H1 (cell line): ENCODE measurements around the gene FERMT1. TPM values are rescaled to one million over a fixed set of nuclear protein-coding genes. Genes with fewer than 3 reads are reported as not detected.

Experiments
- CTCF ChIA-PET: fragments of 300-600 bp; sonication (Branson Sonifier 250); formaldehyde crosslinking; loops from one replicate; lab custom pipeline; 2021; ENCODE audit not compliant: partially characterized antibody; lab: Charles Lee
- POLR2A ChIA-PET: fragments of 300-600 bp; sonication (Branson Sonifier 250); formaldehyde crosslinking; loops from one replicate; lab custom pipeline; 2021; ENCODE audit warnings: inconsistent platforms; ENCODE audit not compliant: partially characterized antibody; lab: Charles Lee
- DNase-seq, 2 experiments: peaks; one replicate each; pipeline versions ENCODE4 v3.0.0 to v3.0.0-alpha.2; 2010 to 2022; ENCODE audit warnings: low spot score in 2 of 2, low read depth in 1 of 2, mixed read lengths in 1 of 2
- FAIRE-seq: peaks from 2 replicates; lab custom pipeline; 2011; peaks lifted over from hg19 to GRCh38; lab: Jason Lieb, UNC
- H2AFZ ChIP-seq: 2 replicates; pipeline ENCODE4 v1.8.1; 2012; ENCODE audit warnings: low read length, inconsistent platforms
- H2AK5ac ChIP-seq: 2 replicates; pipeline ENCODE4 v1.6.1; 2013; ENCODE audit warnings: low read depth, low read length
- H2BK120ac ChIP-seq: replicated peaks from 2 replicates; pipeline ENCODE3; 2013; ENCODE audit warnings: low read depth, low read length, inconsistent platforms
- H2BK12ac ChIP-seq: 2 replicates; pipeline ENCODE4 v1.6.1; 2013; ENCODE audit warnings: low read depth, low read length
- H2BK15ac ChIP-seq: 2 replicates; pipeline ENCODE4 v1.6.1; 2013; ENCODE audit warnings: low read length
- H2BK20ac ChIP-seq: 2 replicates; pipeline ENCODE4 v1.6.1; 2013; ENCODE audit warnings: low read length
- H2BK5ac ChIP-seq: 2 replicates; pipeline ENCODE4 v1.6.1; 2013; ENCODE audit warnings: low read depth, low read length
- H3K14ac ChIP-seq: 2 replicates; pipeline ENCODE4 v1.6.1; 2013; ENCODE audit warnings: inconsistent platforms; ENCODE audit not compliant: insufficient read length
- H3K18ac ChIP-seq: 2 replicates; pipeline ENCODE4 v1.6.1; 2013; ENCODE audit warnings: low read length; ENCODE audit errors: extremely low read depth
- H3K23ac ChIP-seq: 2 replicates; pipeline ENCODE4 v1.6.1; 2013; ENCODE audit warnings: inconsistent platforms; ENCODE audit not compliant: insufficient read length
- H3K23me2 ChIP-seq: 2 replicates; pipeline ENCODE4 v1.6.1; 2013; ENCODE audit warnings: low read depth, low read length
- H3K27ac ChIP-seq: 2 replicates; pipeline ENCODE4 v1.6.1; 2011; ENCODE audit warnings: low read depth, low read length, inconsistent platforms
- H3K27me3 ChIP-seq, 4 experiments: replicated peaks in 1 of 4; 1 replicate in 1 of 4; 2 replicates in 3 of 4; pipeline versions ENCODE4 v1.6.1 to v1.8.1; 2011 to 2013; ENCODE audit warnings: low read length in 3 of 4, mild to moderate bottlenecking in 3 of 4, inconsistent platforms in 2 of 4, mixed read lengths in 2 of 4, moderate library complexity in 1 of 4; ENCODE audit not compliant: control insufficient read depth in 3 of 4, insufficient read depth in 3 of 4; ENCODE audit errors: extremely low read depth in 1 of 4
- H3K36me3 ChIP-seq, 4 experiments: 2 replicates each; pipeline versions ENCODE4 v1.6.1 to v1.8.1; 2011 to 2013; ENCODE audit warnings: mild to moderate bottlenecking in 4 of 4, low read length in 3 of 4, moderate library complexity in 2 of 4, control low read depth in 1 of 4, inconsistent platforms in 1 of 4; ENCODE audit not compliant: insufficient read depth in 4 of 4, control insufficient read depth in 2 of 4
- H3K4ac ChIP-seq: replicated peaks from 2 replicates; pipeline ENCODE3; 2013; ENCODE audit warnings: low read length, low read depth, mixed read lengths, inconsistent platforms; ENCODE audit not compliant: insufficient read length
- H3K4me1 ChIP-seq, 4 experiments: replicated peaks in 1 of 4; 1 replicate in 1 of 4; 2 replicates in 3 of 4; pipeline versions ENCODE4 v1.6.1 to v1.8.1; 2011 to 2013; ENCODE audit warnings: low read length in 3 of 4, inconsistent platforms in 2 of 4, mixed read lengths in 1 of 4; ENCODE audit not compliant: insufficient read depth in 4 of 4, control insufficient read depth in 3 of 4
- H3K4me2 ChIP-seq, 2 experiments: 2 replicates each; pipeline versions ENCODE4 v1.6.1 to v1.8.1; 2011 to 2013; ENCODE audit warnings: low read depth in 2 of 2, low read length in 2 of 2, control low read depth in 1 of 2, inconsistent platforms in 1 of 2, mild to moderate bottlenecking in 1 of 2; ENCODE audit not compliant: insufficient read depth in 1 of 2
- H3K4me3 ChIP-seq, 4 experiments: fragments of 200-600, 300-600 bp in 1 of 4; sonication (generic), shearing (Covaris generic), sonication (Bioruptor Twin) in 1 of 4; 2 replicates each; pipeline versions ENCODE4 v1.5.1 to v1.8.1; 2011 to 2016; ENCODE audit warnings: low read length in 4 of 4, low read depth in 3 of 4, control low read depth in 2 of 4, inconsistent platforms in 2 of 4, mild to moderate bottlenecking in 2 of 4, mixed read lengths in 1 of 4, moderate library complexity in 1 of 4; ENCODE audit not compliant: insufficient read depth in 2 of 4; ENCODE audit errors: extremely low read depth in 1 of 4
- H3K56ac ChIP-seq: replicated peaks from 2 replicates; pipeline ENCODE3; 2013; ENCODE audit warnings: low read depth, mild to moderate bottlenecking, mixed read lengths, low read length, inconsistent platforms; ENCODE audit not compliant: insufficient read length
- H3K79me1 ChIP-seq: 2 replicates; pipeline ENCODE4 v1.6.1; 2013; ENCODE audit warnings: low read depth, low read length, control low read depth
- H3K79me2 ChIP-seq, 2 experiments: 2 replicates each; pipeline versions ENCODE4 v1.6.1 to v1.8.1; 2012 to 2013; ENCODE audit warnings: low read length in 2 of 2, mild to moderate bottlenecking in 2 of 2, inconsistent platforms in 1 of 2; ENCODE audit not compliant: insufficient read depth in 2 of 2, control insufficient read depth in 1 of 2
- H3K9ac ChIP-seq, 4 experiments: replicated peaks in 1 of 4; 1 replicate in 1 of 4; 2 replicates in 3 of 4; pipeline versions ENCODE4 v1.6.1 to v1.8.1; 2011 to 2013; ENCODE audit warnings: low read depth in 3 of 4, low read length in 3 of 4, control low read depth in 2 of 4, mild to moderate bottlenecking in 2 of 4, moderate library complexity in 2 of 4, inconsistent platforms in 1 of 4; ENCODE audit errors: extremely low read depth in 1 of 4
- H3K9me3 ChIP-seq, 2 experiments: 2 replicates each; pipeline versions ENCODE4 v1.6.1 to v1.8.1; 2012 to 2013; ENCODE audit warnings: mild to moderate bottlenecking in 2 of 2, moderate library complexity in 2 of 2, control low read depth in 1 of 2, inconsistent platforms in 1 of 2, low read depth in 1 of 2, low read length in 1 of 2, mixed read lengths in 1 of 2; ENCODE audit not compliant: insufficient read depth in 2 of 2
- H4K20me1 ChIP-seq, 2 experiments: replicated peaks in 1 of 2; 2 replicates each; pipeline versions ENCODE3 to v1.8.1; 2011 to 2013; ENCODE audit warnings: inconsistent platforms in 2 of 2, low read length in 2 of 2, mild to moderate bottlenecking in 1 of 2; ENCODE audit not compliant: insufficient read depth in 2 of 2, control insufficient read depth in 1 of 2
- H4K5ac ChIP-seq: 2 replicates; pipeline ENCODE4 v1.6.1; 2013; ENCODE audit warnings: low read length, low read depth, mixed read lengths, inconsistent platforms; ENCODE audit not compliant: insufficient read length
- H4K8ac ChIP-seq: 2 replicates; pipeline ENCODE4 v1.8.0; 2013; ENCODE audit warnings: mild to moderate bottlenecking, moderate library complexity, low read length, inconsistent platforms; ENCODE audit not compliant: insufficient read depth; ENCODE audit errors: extremely low read depth
- H4K91ac ChIP-seq: replicated peaks from 2 replicates; pipeline ENCODE3; 2013; ENCODE audit warnings: low read length, mixed read lengths, inconsistent platforms; ENCODE audit not compliant: insufficient read length
- MAFK ChIP-seq: IDR thresholded peaks from 2 replicates; pipeline ENCODE4 v1.6.1; 2012; ENCODE audit warnings: low read depth, mild to moderate bottlenecking, improper control_type of control experiment, low read length
- NANOG ChIP-seq: IDR thresholded peaks from 2 replicates; pipeline ENCODE4 v1.6.1; 2011; ENCODE audit warnings: low read length, low read depth, mild to moderate bottlenecking, inconsistent platforms; ENCODE audit not compliant: insufficient read depth, poor library complexity, severe bottlenecking
- RFX5 ChIP-seq: IDR thresholded peaks from 2 replicates; pipeline ENCODE4 v1.6.1; 2011; ENCODE audit warnings: low read depth, low read length, improper control_type of control experiment, borderline replicate concordance
- WGBS, 2 experiments: shearing (Covaris generic) in 1 of 2; methylation state at CpG; one replicate each; pipeline versions ENCODE4 v1.1.6 to v1.1.7; 2013 to 2015; ENCODE audit warnings: low lambda C conversion rate in 2 of 2, mixed read lengths in 2 of 2, inconsistent platforms in 1 of 2, low coverage in 1 of 2, missing lambda C conversion rate in 1 of 2; ENCODE audit not compliant: insufficient replicate concordance in 2 of 2, insufficient coverage in 1 of 2, insufficient read length in 1 of 2; ENCODE audit errors: extremely low coverage in 1 of 2, missing lambda C conversion rate in 1 of 2; 5-methylcytosine and 5-hydroxymethylcytosine counted together
- polyA plus RNA-seq, 7 experiments: library from polyadenylated mRNA; depleted of rRNA in 3 of 7; stranded (reverse) in 5 of 7; unstranded in 2 of 7; fragments of >200 nt in 5 of 7; fragments of 200-250 nt in 2 of 7; gene quantifications; 1 replicate in 5 of 7; 2 replicates in 1 of 7; 4 replicates in 1 of 7; pipeline versions ENCODE4 v1.2.1 to v1.2.3, GENCODE V29; 2011 to 2013; ENCODE audit warnings: missing spikeins in 2 of 7, mixed read lengths in 2 of 7
- total RNA-seq: library from RNA; stranded (reverse); fragmentation: NEBNext Ultra II Directional; extraction: Animal tissue kit (Norgen Biotek cat#: 25700); gene quantifications from 2 replicates; pipeline ENCODE4 v1.2.1, GENCODE V29; 2021

FERMT1 gene
- total and polyA plus RNA-seq, 2 of the 8 experiments (the other 6 are each of a cell fraction or from before 2014, with no cell fraction given): 4.2 to 17.8 TPM

DNA sequence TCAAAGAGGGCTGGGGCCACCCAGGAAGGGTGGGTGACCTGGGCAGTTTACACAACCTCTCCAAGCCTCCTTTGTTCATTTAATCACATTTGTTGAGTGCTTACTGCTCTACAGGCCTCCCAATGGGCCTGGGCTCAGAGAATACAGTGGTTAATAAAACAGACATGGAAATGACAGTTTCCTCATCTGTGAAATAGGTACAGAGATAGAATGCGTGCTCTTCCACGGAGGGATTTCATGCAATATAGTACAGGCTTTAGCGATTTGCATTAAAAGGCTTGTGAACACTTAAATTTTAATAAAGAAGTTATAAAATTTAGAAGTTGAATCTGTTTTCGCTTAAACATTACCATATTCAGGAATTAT, 802 bp upstream of the FERMT1 start:
- Histone ChIP-seq H3K4me3 (peak overlapping the region in 3 of 4 experiments; percentile 48 to 62 (median 48); a peak in 5 of 8 replicates), H3K23ac (no peak overlapping the region), H2BK15ac (no peak overlapping the region), H3K79me1 (no peaks in the 10 kb centered on the region), H4K5ac (no peak overlapping the region), H4K8ac (peak overlapping the region; percentile 89; the same call in 1 of the 2 replicates), H3K4me1 (peaks cover 1 to 15% (median 8%) of the 10 kb centered on the region in 4 experiments), H3K36me3 (no peaks in the 10 kb centered on the region; a peak in 1 of 8 replicates), H3K18ac (no peak overlapping the region), H3K27ac (no peak overlapping the region), H2AK5ac (no peak overlapping the region), H2BK120ac (no peak overlapping the region), H3K4me2 (peak overlapping the region; percentile 91 to 97), H2BK12ac (no peak overlapping the region), H3K4ac (no peak overlapping the region), H3K27me3 (peaks cover 2 to 9% (median 7%) of the 10 kb centered on the region in 4 experiments; a peak in 5 of 7 replicates), H2BK5ac (no peak overlapping the region), H3K79me2 (no peaks in the 10 kb centered on the region), H3K14ac (no peak overlapping the region), H3K9me3 (no peaks in the 10 kb centered on the region), H2AFZ (peak overlapping the region; percentile 68), H2BK20ac (no peak overlapping the region), H4K91ac (no peak overlapping the region), H3K56ac (no peak overlapping the region), H3K9ac (0 out of 7 replicates have a peak overlapping the region, but pooled peaks of 1 of the 4 experiments have one; percentile 39), H3K23me2 (peaks cover 7% of the 10 kb centered on the region; the same call in 1 of the 2 replicates), H4K20me1 (no peaks in the 10 kb centered on the region)
- FAIRE-seq: no peak
- WGBS, 2 experiments: 85% methylated on average over 4 of the region's 4 CpGs; no CpG with 5 or more reads in 1 of the 2 experiments
- DNase-seq: no peak
- ChIA-PET CTCF (interaction anchor here (1.7 kb wide), 1 partner anchor 17 kb away, joined by 5 read pairs; no protein-coding TSS in a partner anchor), POLR2A (interaction anchor here (1.0 kb wide), 1 partner anchor 15 kb away, joined by 3 read pairs; no protein-coding TSS in a partner anchor)
- TF ChIP-seq NANOG: peak; percentile 15
- no peak for TF ChIP-seq RFX5
- TF ChIP-seq MAFK: no peak
